Astrocyte of the cerebellum (primary cell): ENCODE measurements around the gene PLEKHO2.
A peak's percentile ranks its signal among the peaks of the same experiment; 100 is the strongest.
"Not testable (repeated sequence)": the region's sequence is repeated elsewhere in the genome, so short reads cannot be mapped to it uniquely, and the experiment has no call there.

Experiments
- DNase-seq: peaks from one replicate; pipeline ENCODE4 v3.0.0-alpha.2; 2011; ENCODE audit warnings: low read depth
- H3K4me3 ChIP-seq: 2 replicates; pipeline ENCODE4 v1.5.1; 2011; ENCODE audit warnings: mild to moderate bottlenecking, low read depth, low read length, moderate library complexity
- CTCF ChIP-seq: IDR thresholded peaks from 2 replicates; pipeline ENCODE4 v1.5.1; 2012; ENCODE audit warnings: low read length, low read depth, moderate library complexity, mild to moderate bottlenecking; ENCODE audit errors: missing control alignments
- in situ Hi-C: cut with HindIII; loops from 2 replicates; pipeline ENCODE4 v1.10.0; 2017; ENCODE audit warnings: low sequenced_read_pairs

Gene PLEKHO2

GRCh38 chr15:64841344-64842095, at the start of gene PLEKHO2:
PLEKHO2 (plus strand) TSS chr15:64841915; CDS start chr15:64842017, 102 bp downstream.
- H3K4me3 ChIP-seq = peak within 1 kb of the TSS; percentile 89
- in situ Hi-C loops = no loop called here
- DNase-seq = peak; percentile 87
- TF ChIP-seq CTCF = no peak

- no peak for TF ChIP-seq CTCF
- DNase-seq = peak; percentile 29
- no peak overlapping the region for H3K4me3 ChIP-seq
- in situ Hi-C loops = no loop called here
Measured at GRCh38 chr15:64792282-64792681, 49.4 kb upstream of the PLEKHO2 start.

- H3K4me3 ChIP-seq, in situ Hi-C loops, DNase-seq: not testable (repeated sequence)
Measured at GRCh38 chr15:64795299-64795698, 46.4 kb upstream of the PLEKHO2 start.

- H3K4me3 ChIP-seq, in situ Hi-C loops, DNase-seq: not testable (repeated sequence)
Measured at GRCh38 chr15:64795921-64796320, 45.8 kb upstream of the PLEKHO2 start.

GRCh38 chr15:64798905-64799304, 42.8 kb upstream of the PLEKHO2 start:
- in situ Hi-C loops, DNase-seq, H3K4me3 ChIP-seq: not testable (repeated sequence)

GRCh38 chr15:64800476-64800875, 41.2 kb upstream of the PLEKHO2 start:
- no peak for DNase-seq
- no peak overlapping the region for H3K4me3 ChIP-seq
- in situ Hi-C loops = no loop called here
- no peak for TF ChIP-seq CTCF

- no peak for TF ChIP-seq CTCF
- DNase-seq = no peak
- in situ Hi-C loops = no loop called here
- H3K4me3 ChIP-seq = no peak overlapping the region
Measured at GRCh38 chr15:64803526-64803925, 38.2 kb upstream of the PLEKHO2 start.

GRCh38 chr15:64804619-64805018, 37.1 kb upstream of the PLEKHO2 start:
- in situ Hi-C loops = no loop called here
- DNase-seq = no peak
- no peak for TF ChIP-seq CTCF
- no peak overlapping the region for H3K4me3 ChIP-seq
